Measurements from ENCODE around the gene UBAC1.
A peak's percentile ranks its signal among the peaks of the same experiment; 100 is the strongest.

Gene UBAC1

DNA sequence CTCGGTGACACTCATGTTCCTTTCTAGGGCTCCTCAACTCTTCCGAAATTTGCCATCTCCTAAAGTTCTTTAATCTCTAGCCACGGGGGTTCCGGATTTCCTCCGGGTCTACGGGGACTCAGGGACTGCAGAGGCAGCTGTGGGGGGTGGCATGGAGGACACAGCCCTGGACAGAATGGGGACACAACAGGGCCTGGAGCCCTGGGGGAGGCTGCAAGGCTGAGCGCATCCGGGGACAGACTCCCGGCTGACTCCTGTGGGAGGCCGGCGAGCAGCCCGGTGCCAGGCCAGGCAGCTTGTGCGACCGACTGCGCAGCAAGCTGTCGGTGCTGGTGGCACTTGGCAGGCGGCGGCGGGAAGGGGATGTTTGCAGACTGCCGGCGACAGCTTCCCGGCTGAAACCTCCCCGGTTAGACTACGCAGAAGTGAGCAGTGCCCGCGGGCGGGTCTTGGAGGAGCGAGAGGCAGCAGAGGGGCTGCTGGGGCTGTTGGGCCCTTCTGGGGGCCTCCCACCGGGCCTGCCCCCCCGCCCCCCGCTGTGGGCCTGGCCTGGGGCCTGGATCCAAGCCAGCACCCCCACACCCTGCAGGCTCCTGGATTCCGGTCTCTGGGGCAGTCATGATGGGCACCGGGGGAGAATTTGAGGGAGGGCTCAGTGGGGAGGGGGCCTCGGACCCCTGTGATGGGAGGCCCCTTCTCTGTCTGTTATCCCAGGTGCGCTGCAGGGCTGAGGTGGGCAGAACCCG is 28.7 kb upstream of the UBAC1 start:
- Mint-ChIP-seq H3K4me1 (ENCODE audit: low read depth) (peaks cover 55% of the 10 kb centered on the region), H3K4me3 (peak overlapping the region; percentile 44)

GRCh38 chr9:135989157-135989556 is 28.0 kb upstream of the UBAC1 start:
- Mint-ChIP-seq H3K4me1 (ENCODE audit: low read depth) (peaks cover 48% of the 10 kb centered on the region), H3K27me3 (peaks cover 32% of the 10 kb centered on the region), H3K4me3 (no peak overlapping the region), H3K9me3 (no peaks in the 10 kb centered on the region), H3K27ac (peak overlapping the region; percentile 92), H3K36me3 (ENCODE audit: low read depth) (no peaks in the 10 kb centered on the region)
- intact Hi-C loops (cut with micrococcal nuclease): no loop called here

More for the DNA sequence above, 28.7 kb upstream of the UBAC1 start:
- intact Hi-C loops (cut with micrococcal nuclease): no loop called here
- peaks cover 30% of the 10 kb centered on the region for H3K27me3 Mint-ChIP-seq
- H3K36me3 Mint-ChIP-seq (ENCODE audit: low read depth): no peaks in the 10 kb centered on the region
- H3K9me3 Mint-ChIP-seq: no peaks in the 10 kb centered on the region
- peak overlapping the region; percentile 92 for H3K27ac Mint-ChIP-seq

DNA sequence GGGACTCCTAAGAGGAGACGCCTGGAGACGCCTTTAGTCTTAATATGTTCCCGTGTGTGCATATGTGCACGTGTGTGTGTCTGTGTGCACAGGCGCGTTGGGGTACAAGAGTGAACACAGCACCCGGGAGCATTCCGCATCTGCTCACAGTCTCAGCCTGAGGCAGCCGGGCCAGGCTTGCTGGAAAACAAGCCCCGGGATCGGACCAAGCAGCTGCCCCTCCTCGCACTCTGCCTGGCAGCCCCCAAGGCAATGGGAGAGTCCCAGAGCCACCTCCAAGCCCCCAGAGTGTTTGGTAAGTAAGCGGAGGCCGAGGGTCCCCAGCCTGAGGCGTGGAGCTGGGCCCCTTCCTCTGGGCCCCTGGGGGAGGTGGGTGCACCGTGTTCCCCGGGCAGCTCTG is 27.3 kb upstream of the UBAC1 start:
- H3K27ac Mint-ChIP-seq: no peak overlapping the region

DNA sequence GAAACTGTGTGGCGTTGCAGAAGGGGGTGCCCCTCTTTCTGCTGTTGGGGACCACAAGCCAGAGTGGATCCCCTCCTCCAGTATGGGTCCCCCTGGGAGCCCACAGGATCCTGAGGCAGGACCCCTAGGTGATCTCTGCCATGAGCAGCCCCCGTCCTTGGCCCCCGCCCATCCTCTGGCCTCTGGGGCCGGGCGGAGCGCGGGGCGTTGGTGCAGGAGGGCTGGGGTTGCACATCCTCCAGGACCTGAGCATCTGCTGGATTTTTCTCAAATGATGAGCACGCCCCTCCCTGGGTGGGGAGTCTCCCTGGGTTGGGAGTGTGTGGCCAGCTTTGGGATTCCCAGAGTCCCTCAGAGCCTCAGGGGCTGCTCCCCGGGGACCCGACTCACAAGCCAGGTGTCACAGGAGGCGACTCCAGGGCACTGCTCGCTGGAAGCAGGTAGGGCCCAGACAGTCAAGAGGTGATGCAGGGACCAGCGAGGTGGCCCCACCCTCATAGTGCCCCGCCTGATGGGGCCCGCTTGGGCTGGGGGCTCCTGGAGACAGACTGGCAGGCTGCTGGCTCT is 26.7 kb upstream of the UBAC1 start:
- Mint-ChIP-seq H3K9me3 (no peaks in the 10 kb centered on the region), H3K36me3 (ENCODE audit: low read depth) (no peaks in the 10 kb centered on the region), H3K27ac (no peak overlapping the region), H3K27me3 (peaks cover 39% of the 10 kb centered on the region), H3K4me3 (no peak overlapping the region), H3K4me1 (ENCODE audit: low read depth) (peaks cover 35% of the 10 kb centered on the region)
- intact Hi-C loops (cut with micrococcal nuclease): no loop called here

More for the DNA sequence above, 27.3 kb upstream of the UBAC1 start:
- Mint-ChIP-seq H3K4me3 (no peak overlapping the region), H3K36me3 (ENCODE audit: low read depth) (no peaks in the 10 kb centered on the region), H3K9me3 (no peaks in the 10 kb centered on the region), H3K4me1 (ENCODE audit: low read depth) (peaks cover 41% of the 10 kb centered on the region), H3K27me3 (peaks cover 36% of the 10 kb centered on the region)
- intact Hi-C loops (cut with micrococcal nuclease): no loop called here

- intact Hi-C loops (cut with micrococcal nuclease): no loop called here
- H3K27me3 Mint-ChIP-seq: peaks cover 42% of the 10 kb centered on the region
- no peak overlapping the region for H3K27ac Mint-ChIP-seq
- peaks cover 23% of the 10 kb centered on the region for H3K4me1 Mint-ChIP-seq (ENCODE audit: low read depth)
- no peak overlapping the region for H3K4me3 Mint-ChIP-seq
- H3K9me3 Mint-ChIP-seq: no peaks in the 10 kb centered on the region
- H3K36me3 Mint-ChIP-seq (ENCODE audit: low read depth): no peaks in the 10 kb centered on the region
Measured at GRCh38 chr9:135986605-135987004, 25.4 kb upstream of the UBAC1 start.

DNA sequence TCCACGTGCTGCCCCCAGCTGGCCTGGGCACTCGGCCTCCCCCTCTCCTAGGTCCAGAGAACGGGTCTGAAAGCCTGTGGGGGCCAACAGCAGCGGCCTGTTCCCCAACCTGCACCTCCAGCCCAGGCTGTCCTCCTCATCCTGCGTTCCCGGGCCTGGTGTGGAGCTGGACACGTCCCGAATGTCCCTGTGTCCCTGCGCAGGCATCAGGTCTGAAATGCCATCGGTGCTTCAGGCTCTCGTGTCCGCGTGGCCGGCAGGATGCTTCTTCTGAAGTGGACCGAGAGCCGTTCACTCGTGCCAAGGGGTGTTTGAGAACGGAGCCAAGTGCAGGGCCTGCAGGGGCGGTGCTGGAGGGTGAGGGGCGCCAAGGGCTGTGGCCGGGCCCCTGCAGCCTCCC is 24.7 kb upstream of the UBAC1 start:
- intact Hi-C loops (cut with micrococcal nuclease): no loop called here
- Mint-ChIP-seq H3K4me3 (no peak overlapping the region), H3K9me3 (no peaks in the 10 kb centered on the region), H3K27ac (no peak overlapping the region), H3K36me3 (ENCODE audit: low read depth) (no peaks in the 10 kb centered on the region), H3K27me3 (peaks cover 44% of the 10 kb centered on the region), H3K4me1 (ENCODE audit: low read depth) (peaks cover 16% of the 10 kb centered on the region)

DNA sequence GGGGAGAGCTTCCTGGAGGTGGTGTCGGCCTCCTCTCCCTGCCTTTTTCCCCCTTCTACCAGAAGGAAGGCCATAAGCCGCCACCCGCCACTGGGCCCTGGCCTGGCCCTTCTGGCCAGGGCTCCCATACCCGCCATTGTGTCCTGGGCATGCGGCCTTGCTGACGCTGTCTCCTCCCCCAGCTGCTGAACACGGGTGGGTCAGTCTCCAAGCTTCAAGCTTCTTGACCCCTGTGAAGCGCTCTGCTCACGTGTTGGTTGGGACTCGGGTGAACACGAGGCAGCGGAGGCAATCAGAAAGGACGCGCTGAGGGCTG is 24.2 kb upstream of the UBAC1 start:
- intact Hi-C loops (cut with micrococcal nuclease): no loop called here
- H3K9me3 Mint-ChIP-seq: no peaks in the 10 kb centered on the region
- H3K4me1 Mint-ChIP-seq (ENCODE audit: low read depth): peaks cover 11% of the 10 kb centered on the region
- peaks cover 44% of the 10 kb centered on the region for H3K27me3 Mint-ChIP-seq
- H3K36me3 Mint-ChIP-seq (ENCODE audit: low read depth): no peaks in the 10 kb centered on the region
- H3K4me3 Mint-ChIP-seq: no peak overlapping the region
- H3K27ac Mint-ChIP-seq: no peak overlapping the region

DNA sequence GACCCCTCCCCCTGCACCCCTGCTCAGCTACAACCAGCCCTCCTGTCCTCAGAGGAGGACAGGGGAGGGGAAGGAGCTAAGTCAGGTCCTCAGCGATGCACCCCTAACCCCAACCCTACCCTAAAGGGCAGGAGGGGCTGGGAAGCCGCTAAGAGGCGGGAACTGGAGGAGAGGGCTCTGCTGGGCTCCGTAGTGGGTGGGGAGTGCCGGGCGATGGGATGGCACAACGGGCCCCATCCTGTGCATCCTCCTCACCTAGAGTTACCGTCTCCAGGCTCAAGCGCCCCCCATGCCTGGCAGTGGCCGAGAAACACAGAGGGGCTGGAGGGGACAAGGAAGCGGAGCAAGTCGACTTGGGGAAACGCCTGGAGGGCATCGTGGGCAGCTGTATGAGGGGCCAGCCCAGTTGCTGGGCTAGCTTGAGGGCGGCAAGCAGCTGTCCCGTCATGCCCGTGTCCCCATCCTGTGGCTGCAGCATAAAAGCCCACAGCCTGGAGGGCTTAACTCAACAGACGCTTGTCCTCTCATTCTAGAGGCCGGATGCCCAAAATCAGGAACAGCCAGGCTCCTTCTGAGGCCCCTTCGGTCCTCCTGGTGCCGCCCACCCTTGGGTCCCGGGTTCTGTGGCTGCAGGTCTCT is 23.0 kb upstream of the UBAC1 start:
- intact Hi-C loops (cut with micrococcal nuclease): no loop called here
- H3K36me3 Mint-ChIP-seq (ENCODE audit: low read depth): no peaks in the 10 kb centered on the region
- H3K4me3 Mint-ChIP-seq: no peak overlapping the region

GRCh38 chr9:135983208-135984071 is 22.3 kb upstream of the UBAC1 start:
- Mint-ChIP-seq H3K36me3 (ENCODE audit: low read depth) (no peaks in the 10 kb centered on the region), H3K4me3 (no peak overlapping the region), H3K27me3 (peaks cover 47% of the 10 kb centered on the region), H3K27ac (no peak overlapping the region), H3K4me1 (ENCODE audit: low read depth) (peaks cover 12% of the 10 kb centered on the region), H3K9me3 (no peaks in the 10 kb centered on the region)
- intact Hi-C loops (cut with micrococcal nuclease): no loop called here

More for the DNA sequence above, 23.0 kb upstream of the UBAC1 start:
- H3K27ac Mint-ChIP-seq: no peak overlapping the region
- no peaks in the 10 kb centered on the region for H3K9me3 Mint-ChIP-seq
- H3K4me1 Mint-ChIP-seq (ENCODE audit: low read depth): peaks cover 5% of the 10 kb centered on the region
- H3K27me3 Mint-ChIP-seq: peaks cover 46% of the 10 kb centered on the region

GRCh38 chr9:135982499-135983207 is 21.5 kb upstream of the UBAC1 start:
- H3K27me3 Mint-ChIP-seq: peaks cover 42% of the 10 kb centered on the region
- no peak overlapping the region for H3K27ac Mint-ChIP-seq
- H3K36me3 Mint-ChIP-seq (ENCODE audit: low read depth): no peaks in the 10 kb centered on the region
- peaks cover 12% of the 10 kb centered on the region for H3K4me1 Mint-ChIP-seq (ENCODE audit: low read depth)
- H3K4me3 Mint-ChIP-seq: no peak overlapping the region
- no peaks in the 10 kb centered on the region for H3K9me3 Mint-ChIP-seq
- intact Hi-C loops (cut with micrococcal nuclease): no loop called here

DNA sequence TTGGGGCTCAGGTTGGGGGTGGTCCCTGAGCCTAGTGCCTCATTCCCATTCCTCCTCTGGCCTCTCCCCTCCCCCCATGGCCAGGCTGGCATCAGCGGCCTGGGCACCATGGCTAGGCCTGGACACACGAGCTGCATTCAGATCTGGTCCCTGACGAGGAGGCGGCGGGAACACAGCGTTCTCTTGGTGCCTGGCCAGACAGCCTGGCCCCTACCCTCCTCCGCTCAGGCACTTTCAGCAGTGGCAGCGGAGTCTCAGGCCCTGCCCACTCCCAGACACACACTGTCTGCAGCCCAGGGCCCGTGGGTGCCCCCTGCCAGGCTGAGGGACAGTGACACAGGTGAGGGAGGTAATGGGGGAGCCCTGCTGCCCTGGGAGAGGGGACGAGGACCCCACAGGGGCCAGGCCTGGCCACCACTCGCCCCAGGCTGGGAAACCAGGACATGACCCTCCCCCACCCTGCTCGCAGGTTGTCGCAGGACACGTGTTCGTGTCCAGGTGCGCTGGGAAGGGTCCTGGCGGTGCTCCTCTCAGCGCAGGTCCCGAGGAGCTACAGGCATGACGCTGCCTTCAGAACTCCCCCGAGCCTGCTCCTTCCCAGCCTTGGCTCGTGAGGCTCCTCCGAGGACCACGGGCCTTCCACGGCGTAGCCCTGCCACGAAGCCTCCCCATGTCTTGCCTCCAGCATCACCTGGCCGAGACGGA is 19.9 kb upstream of the UBAC1 start:
- Mint-ChIP-seq H3K9me3 (no peaks in the 10 kb centered on the region), H3K27ac (no peak overlapping the region), H3K27me3 (peaks cover 50% of the 10 kb centered on the region), H3K4me1 (ENCODE audit: low read depth) (peaks cover 12% of the 10 kb centered on the region), H3K4me3 (no peak overlapping the region), H3K36me3 (ENCODE audit: low read depth) (no peaks in the 10 kb centered on the region)
- intact Hi-C loops (cut with micrococcal nuclease): no loop called here

GRCh38 chr9:135979547-135980166 is 18.5 kb upstream of the UBAC1 start:
- Mint-ChIP-seq H3K36me3 (ENCODE audit: low read depth) (no peaks in the 10 kb centered on the region), H3K4me1 (ENCODE audit: low read depth) (peaks cover 12% of the 10 kb centered on the region), H3K4me3 (no peak overlapping the region), H3K9me3 (no peaks in the 10 kb centered on the region), H3K27ac (no peak overlapping the region), H3K27me3 (peaks cover 44% of the 10 kb centered on the region)
- intact Hi-C loops (cut with micrococcal nuclease): no loop called here

Measured in dendritic cell treated with granulocyte-macrophage colony-stimulating factor and Interleukin-4, amounts not matched to agents 40 ng/mL and 50 ng/mL, for 4 days (primary cell).